ACHN (cell line): Measurements from ENCODE around the gene ASS1.

ENCODE experiments used
- DNase-seq: peaks from one replicate; pipeline ENCODE4 v3.0.0-alpha.2; 2015
- in situ Hi-C: cut with HindIII; loops from 2 replicates; pipeline ENCODE4 v1.10.0; 2017; ENCODE audit warnings: low sequenced_read_pairs, low pct_ligation_motif_present, low pct_unique_long_range_greater_than_20kb

Gene ASS1

DNA sequence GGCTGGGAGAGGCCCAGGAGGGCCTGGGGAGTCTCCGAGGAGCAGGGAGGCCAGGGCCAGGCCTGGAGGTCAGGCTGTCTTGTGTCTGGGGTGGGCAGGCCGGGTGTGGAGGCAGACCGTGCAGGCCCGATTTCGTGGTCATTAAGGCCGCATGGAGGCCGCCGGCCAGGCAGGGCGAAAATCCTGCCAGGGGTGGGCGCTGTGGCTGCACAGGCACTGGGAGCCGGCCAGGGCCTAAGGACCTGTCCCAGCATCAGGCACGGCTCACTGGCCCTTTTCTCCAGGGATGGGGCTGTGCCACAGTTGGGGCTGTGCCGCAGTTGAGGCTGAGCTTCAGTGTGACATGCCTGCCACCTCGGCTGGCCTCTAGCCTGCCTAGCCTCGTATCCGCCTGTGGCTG lies 35.9 kb downstream of the ASS1 start:
- no peak for DNase-seq
- in situ Hi-C loops, result no loop called here

DNA sequence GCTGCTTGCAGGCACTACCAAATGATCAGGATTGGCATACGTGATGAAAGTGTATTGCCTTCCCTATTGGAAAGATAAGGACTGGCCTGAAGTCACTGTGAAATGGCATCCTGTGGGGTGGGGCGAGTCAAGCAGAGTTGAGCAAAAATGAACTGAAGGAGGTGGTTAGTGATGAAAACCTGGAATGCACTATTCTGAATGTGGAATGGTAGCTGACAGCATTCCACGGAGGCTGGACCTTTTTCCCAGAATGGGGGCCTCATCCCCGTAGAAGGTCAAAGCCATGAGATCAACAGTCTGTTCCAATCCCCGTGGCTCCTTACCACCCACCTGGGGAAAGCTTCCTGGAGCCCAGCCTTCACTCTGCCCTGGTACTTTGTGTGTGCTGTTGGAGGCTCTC lies 37.7 kb downstream of the ASS1 start:
- in situ Hi-C loops, result no loop called here
- DNase-seq, result no peak

DNA sequence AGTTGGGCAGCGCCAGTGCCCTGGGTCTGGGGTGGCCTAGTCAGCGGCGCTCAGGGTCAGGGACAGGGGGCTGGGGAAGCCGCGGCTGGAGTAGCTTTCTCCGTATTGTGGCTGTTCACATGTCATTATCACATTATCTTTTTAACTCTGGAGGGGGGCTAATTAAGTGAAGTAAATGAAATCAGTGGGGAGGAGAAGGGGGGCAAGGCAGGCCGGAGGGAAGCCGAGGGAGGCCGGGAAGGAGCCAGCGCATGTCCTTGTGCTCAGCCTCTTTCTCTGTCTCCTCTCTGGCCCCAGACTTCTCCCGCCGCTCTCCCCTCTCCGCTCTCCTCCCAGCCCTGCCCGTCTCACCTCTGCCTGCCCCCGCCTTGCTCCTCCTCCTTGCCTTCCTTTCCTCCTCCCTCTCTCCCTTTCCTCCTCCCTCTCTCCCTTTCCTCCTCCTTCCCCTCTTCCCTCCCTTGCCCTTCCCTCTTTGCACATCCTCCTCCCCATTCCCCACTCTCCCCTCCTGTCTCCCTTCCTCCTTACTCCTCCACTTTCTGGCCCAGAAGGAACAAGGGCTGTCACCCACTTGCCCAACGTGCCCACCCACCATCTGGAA lies 38.7 kb downstream of the ASS1 start:
- no peak for DNase-seq
- in situ Hi-C loops, result no loop called here

DNA sequence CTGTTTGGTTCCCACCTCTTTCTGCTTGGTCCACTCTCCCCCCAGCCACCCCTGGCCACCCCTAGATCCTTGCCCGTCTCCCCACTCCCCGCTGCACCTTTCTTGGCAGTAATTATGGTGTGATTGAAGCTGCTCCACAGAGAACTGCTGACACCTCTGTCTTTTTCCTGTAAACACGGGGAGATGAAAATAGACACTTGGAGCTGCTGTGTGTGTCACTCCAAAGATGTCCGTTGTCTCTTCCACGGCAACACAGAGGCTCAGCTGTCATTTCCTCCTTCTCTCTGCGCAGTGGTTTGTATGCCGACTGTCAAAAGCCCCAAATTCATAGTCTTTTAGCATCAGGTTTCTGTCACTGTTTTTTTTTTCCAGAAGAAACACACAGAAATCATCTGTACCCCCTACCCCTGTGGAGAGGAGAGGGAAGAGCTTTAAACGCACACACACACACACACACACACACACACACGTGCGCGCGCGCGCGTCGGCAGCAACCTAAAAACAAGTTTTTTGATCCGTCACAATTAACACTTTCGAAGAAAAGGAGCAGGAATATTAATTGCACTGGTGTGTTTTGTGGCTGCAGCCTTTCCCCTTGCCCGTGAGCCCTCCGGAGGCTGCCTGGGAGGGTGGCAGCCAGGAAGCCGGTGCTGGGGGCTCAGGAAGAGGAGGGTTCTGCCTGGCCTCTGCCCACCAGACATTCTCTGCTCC lies 39.8 kb downstream of the ASS1 start:
- in situ Hi-C loops, result no loop called here
- no peak for DNase-seq

DNA sequence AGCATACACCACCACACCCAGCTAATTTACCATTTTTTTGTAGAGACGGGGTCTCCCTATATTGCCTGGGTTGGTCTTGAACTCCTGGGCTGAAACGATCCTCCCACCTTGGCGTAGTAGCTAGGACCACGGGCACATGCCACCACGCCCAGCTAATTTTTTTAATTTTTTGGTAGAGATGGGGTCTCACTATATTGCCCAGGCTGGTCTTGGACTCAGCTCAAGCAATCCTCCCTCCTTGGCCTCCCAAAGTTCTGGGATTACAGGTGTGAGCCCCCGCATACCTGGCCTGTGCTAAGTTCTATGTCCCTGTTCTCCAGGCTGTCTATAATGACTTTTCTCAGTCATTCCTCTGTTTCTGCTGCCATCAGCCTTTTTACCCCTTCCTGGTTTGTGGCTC lies 41.3 kb downstream of the ASS1 start:
- DNase-seq, result no peak
- in situ Hi-C loops, result no loop called here

DNA sequence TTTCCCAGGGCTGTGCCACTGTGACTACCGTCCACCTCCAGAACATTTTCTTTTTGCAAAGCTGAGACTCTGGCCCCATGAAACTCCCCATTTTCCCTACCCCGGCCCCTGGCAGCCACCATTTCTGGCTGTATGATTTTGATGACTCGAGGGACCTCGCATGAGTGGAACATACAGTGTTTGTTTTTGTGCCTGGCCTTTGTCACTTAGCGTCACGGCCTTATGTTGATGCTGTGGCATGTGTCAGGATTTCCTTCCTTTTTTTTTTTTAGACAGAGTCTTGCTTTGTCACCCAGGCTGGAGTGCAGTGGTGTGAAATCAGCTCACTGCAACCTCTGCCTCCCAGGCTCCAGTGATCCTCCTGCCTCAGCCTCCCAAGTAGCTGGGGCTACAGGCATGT lies 42.7 kb downstream of the ASS1 start:
- in situ Hi-C loops, result no loop called here
- DNase-seq, result no peak

DNA sequence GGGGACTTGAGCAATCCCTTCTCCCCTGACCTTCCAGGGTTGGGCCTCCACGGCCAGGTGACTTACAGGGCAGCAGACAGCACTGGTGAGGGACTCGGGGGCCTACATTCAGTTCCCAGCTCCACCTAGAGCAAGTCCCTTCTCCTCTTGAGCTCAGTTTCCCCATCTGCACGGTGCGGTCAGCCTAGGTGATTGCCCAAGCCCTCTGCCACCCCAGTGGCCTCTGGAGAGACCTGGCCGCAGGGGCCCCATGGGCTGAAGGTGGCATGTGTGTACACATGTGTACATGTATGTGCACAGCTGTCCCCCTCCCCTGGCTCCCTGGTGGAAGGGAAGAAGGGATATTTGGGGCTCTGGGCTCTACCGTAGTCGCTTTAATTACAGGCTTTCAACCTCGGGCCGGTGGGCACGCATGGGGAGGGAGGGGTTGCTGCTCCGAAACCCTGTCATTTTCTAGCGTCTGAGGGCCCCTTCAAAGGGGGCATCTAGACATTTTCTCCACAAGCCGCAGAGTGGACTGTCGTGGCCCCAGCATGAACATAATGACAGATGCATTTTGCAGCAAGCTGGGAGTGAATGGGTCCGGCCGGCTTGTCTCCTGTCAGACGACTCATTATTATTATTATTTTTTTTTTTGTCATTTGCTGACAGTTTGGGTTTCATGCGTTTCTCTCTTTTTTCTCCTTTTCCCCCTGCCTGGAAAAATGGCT lies 44.0 kb downstream of the ASS1 start:
- in situ Hi-C loops, result no loop called here

DNA sequence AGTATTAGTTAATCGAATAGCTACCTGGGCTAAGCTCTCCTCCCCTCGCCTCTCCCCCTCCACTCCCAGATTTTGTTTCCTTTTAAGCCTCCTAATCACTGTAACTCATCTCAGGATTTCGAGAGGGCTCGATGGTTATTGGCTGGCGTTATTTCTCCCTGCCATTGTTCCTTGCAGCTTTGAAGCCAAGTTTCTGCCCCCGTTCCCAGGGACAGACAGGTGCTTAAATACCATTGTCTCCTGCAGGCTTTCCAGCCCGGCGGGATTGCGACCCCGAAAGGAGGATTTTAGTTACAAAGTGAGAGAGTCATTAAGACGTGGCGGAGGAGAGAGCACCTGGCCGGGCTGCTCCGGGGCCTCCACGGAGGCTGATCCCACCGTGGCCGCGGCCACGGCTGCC lies 46.2 kb downstream of the ASS1 start:
- in situ Hi-C loops, result no loop called here
- DNase-seq, result no peak

More for the DNA sequence above, 44.0 kb downstream of the ASS1 start:
- DNase-seq, result no peak

DNA sequence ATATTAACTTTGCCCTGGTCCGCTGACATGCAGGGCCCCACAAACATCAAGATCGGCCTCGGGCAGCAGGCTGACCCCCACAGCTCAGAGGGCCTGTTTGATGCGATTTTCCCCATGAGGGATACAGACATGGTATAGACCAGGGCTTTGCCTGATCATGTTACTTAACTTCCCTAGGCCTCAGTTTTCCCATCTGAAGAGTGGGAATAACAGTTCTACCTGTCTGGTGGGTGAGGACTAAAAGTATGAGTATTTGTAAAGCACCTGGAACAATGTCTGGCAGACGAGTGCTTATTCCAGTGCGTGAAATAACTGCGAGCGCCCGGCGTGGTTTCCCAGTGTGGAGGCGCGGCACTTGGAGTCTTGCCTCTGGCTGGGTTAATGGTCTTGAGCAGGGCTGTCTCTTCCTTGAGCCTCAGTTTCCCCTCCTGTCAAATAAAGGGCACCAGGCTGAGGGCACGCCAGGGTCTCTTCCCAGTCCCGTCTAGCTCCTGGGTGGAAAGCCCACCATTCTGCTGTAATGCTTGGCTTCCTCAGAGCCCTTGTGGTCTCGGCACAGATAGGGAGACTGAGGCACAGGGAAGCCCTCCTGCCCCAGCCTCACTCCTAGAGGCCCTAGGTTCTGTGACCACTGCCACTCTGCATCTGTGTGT lies 47.2 kb downstream of the ASS1 start:
- no peak for DNase-seq
- in situ Hi-C loops, result no loop called here

DNA sequence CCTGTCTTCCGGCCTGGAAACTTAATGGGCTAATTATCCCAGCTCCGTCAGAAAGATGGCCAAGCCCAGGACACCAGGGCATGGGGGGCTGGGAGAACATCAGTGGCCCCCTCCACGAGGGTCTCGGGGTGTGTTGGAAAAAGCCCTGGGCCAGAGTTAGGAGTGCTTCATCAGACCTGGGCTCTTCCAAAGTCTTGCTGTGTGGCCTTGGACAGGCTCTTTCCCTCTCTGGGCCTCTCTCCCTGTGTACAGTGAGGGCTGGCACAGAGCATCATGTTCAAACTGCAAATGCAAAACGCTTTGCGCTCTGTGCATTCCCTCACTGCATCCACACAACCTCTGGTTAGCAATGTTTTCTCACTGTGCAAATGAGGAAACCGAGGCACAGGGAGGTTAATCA lies 48.3 kb downstream of the ASS1 start:
- in situ Hi-C loops, result no loop called here
- DNase-seq, result no peak

DNA sequence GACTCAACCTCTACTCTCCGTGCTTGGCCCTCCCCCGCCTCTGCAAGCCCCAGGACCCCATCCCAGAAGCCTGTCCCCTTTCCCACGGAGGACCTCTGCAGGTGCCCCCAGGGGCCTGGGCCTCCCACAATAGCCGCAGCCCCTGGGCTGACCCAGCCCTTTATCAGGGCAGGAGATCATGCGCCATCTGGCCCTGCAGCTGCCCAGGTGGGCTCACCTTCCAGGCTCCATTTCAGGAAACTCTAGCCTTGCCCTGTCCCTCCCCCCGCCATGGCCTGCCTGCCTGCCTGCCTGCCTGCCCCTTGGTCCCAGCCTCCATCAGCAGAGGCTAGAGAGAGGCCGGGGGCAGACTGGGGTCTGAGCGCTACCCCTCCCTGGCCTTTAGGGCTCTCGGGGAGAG lies 48.7 kb downstream of the ASS1 start:
- in situ Hi-C loops, result no loop called here
- no peak for DNase-seq

DNA sequence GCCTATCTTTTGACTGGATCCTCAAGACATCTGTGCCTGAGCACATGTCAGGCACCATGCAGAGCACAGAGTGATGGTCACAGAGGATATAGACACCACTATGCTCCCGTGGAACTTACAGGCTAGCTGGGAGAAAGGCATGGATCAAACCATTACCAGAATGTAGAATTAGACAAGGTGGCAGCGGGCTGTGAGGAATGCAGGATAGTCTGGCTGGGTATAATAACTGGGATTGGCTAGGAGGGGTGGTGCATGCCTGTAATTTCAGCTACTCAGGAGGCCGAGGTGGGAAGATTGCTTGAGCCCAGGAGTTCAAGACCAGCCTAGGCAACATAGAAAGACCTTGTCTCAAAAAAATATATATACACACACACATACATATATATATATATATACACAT lies 50.3 kb downstream of the ASS1 start:
- in situ Hi-C loops, result no loop called here

DNA sequence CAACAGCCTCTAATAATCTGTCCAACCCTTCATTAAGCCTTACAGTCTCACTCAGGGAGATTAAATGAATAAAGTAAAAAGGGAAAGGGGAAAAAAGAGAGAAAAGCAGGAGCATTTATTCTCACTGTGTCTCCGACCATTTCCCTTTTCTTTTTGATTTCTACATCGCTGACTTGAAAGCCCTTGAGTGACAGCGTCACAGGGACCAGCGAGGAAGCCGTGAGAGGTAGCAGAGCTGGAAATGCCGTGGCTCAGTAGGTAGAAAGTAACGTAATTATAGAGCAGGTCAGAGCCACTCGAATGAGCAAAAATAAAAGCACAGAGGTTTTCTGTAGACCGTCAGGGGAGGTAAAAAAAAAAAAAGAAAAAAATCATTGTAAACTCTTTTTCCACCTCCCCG lies 52.4 kb downstream of the ASS1 start:
- in situ Hi-C loops, result no loop called here
- DNase-seq, result no peak

More for the DNA sequence above, 50.3 kb downstream of the ASS1 start:
- no peak for DNase-seq

DNA sequence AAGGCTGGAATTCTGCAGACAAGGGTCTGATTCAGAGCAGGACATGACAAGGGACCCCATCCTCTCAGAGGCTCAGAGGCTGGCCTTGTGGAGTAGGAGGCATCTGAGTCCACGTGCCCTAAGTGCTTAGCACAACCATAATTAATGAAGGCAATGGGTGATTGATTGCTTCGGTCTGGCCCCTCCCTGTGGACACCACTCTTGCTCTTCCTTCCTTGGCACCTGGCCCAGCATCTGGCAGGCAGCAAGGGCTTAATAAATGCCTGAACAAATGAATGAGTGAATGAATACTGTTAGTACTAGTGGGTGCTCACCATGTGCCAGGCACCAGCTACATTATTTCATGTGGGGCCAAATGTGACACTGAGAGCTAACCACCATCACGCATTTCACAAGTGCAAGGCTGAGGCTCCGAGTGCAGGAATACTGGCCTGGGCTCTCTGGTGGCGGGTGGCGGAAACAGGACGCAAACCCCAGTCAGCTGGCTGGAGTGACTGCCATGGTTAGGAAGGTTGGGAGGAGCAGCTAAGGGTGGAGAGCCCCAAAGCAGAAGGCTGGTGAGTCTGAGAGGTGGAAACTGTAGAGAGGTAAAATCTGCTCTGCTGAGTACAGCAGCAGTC lies 53.6 kb downstream of the ASS1 start:
- in situ Hi-C loops, result no loop called here
- no peak for DNase-seq

DNA sequence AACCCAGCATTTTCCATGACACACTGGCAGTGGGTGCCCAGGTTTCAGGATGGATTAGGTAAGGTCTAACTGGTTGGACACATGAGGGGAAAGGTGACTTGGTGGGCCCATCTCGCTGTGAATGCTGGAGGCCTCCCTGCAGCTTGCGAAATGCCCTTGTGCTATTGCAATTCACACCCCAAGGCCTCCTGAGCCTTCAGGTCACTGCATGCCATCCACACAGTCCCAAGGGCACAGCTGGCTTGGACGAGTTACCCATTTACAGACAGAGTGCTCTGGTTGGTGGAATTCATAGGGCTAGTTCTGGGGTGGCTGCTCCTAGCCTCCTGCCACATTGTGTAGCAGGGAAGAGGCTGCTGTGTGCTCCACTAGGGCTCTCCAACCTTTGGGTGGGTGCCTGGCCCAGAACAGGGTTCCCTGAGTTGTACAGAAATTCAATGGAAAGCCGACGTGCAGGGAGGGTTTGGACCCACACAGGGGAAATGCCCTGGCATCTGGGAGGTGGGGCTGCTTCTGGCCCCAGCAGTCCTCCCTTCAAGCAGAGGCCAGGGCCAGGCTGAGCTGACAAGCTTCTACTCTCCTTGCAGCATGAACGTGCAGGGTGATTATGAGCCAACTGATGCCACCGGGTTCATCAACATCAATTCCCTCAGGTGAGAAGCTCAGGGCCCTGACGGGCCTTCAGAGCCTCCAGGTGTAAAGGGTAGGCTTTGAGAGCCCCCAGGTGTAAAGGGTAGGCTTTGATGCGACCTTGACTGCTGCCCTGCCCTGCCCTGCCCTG lies 54.3 kb downstream of the ASS1 start:
- in situ Hi-C loops, result no loop called here
- no peak for DNase-seq

DNA sequence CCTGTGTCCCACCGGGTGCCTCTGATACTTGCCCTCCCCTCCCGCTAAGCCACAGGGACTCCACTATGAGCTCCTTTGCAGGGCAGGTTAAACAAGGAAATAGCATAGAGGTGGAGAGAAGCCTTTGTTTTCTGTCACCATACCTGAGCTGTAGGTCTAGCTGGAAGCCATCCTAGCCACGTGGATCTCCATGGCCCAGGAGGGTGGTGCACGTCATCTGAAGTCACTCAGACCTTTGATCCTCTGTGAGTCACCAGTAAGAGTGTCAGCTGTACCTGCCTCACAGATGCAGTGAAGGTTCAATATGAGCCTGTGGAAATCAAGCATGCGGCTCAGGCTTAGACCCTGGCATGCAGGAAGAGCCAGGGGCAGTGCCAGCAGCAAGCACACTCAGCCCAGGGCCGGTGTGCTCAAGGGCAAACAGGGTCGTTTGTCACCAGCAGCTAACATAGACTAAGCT lies 55.1 kb downstream of the ASS1 start:
- in situ Hi-C loops, result no loop called here
- no peak for DNase-seq

DNA sequence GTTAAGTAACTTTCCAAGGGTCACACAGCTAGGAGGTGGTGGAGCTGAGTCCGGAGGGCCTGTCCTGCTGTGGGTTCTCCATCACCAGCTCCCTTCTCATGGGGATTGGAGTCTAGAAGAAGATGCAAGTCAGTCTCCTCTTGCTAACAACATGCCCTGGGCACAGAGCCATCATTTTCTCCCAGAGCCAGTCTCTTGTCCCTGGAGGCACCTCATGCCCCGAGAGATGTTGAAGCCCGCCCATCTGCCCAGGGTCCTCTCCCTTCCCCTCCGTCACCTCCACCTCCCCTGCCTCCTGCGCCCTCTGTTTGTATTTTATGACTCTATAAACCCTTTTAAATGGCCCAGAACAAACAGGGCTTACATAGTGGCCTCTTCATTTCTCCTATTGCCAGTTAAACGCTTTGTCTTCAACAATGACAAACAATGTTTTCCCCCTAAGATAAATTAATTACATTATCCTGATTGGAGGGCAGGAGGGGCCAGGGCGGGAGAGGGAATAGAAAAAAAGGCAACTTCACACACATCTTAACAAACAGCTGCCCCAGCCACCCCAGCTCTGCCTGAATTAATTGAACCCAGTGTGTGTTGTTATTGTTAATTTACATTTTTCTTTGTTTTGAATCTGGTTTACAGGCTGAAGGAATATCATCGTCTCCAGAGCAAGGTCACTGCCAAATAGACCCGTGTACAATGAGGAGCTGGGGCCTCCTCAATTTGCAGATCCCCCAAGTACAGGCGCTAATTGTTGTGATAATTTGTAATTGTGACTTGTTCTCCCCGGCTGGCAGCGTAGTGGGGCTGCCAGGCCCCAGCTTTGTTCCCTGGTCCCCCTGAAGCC lies 55.8 kb downstream of the ASS1 start:
- in situ Hi-C loops, result no loop called here
- no peak for DNase-seq
